ENCODE data around the gene UGT3A1.

GRCh38 chr5:35921930-35922329, 69.3 kb downstream of the UGT3A1 start:
- TF ChIP-seq, protein P1, sequence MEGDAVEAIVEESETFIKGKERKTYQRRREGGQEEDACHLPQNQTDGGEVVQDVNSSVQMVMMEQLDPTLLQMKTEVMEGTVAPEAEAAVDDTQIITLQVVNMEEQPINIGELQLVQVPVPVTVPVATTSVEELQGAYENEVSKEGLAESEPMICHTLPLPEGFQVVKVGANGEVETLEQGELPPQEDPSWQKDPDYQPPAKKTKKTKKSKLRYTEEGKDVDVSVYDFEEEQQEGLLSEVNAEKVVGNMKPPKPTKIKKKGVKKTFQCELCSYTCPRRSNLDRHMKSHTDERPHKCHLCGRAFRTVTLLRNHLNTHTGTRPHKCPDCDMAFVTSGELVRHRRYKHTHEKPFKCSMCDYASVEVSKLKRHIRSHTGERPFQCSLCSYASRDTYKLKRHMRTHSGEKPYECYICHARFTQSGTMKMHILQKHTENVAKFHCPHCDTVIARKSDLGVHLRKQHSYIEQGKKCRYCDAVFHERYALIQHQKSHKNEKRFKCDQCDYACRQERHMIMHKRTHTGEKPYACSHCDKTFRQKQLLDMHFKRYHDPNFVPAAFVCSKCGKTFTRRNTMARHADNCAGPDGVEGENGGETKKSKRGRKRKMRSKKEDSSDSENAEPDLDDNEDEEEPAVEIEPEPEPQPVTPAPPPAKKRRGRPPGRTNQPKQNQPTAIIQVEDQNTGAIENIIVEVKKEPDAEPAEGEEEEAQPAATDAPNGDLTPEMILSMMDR (IDR thresholded peaks at IDR 0.05 in 2 of 3, conservative IDR thresholded peaks at IDR 0.05 in 1 of 3; ENCODE audit: borderline replicate concordance in 1 of 3, insufficient read depth in 1 of 3, low read depth in 2 of 3, low read length in 2 of 3) = no peak
- TF ChIP-seq, protein P2, sequence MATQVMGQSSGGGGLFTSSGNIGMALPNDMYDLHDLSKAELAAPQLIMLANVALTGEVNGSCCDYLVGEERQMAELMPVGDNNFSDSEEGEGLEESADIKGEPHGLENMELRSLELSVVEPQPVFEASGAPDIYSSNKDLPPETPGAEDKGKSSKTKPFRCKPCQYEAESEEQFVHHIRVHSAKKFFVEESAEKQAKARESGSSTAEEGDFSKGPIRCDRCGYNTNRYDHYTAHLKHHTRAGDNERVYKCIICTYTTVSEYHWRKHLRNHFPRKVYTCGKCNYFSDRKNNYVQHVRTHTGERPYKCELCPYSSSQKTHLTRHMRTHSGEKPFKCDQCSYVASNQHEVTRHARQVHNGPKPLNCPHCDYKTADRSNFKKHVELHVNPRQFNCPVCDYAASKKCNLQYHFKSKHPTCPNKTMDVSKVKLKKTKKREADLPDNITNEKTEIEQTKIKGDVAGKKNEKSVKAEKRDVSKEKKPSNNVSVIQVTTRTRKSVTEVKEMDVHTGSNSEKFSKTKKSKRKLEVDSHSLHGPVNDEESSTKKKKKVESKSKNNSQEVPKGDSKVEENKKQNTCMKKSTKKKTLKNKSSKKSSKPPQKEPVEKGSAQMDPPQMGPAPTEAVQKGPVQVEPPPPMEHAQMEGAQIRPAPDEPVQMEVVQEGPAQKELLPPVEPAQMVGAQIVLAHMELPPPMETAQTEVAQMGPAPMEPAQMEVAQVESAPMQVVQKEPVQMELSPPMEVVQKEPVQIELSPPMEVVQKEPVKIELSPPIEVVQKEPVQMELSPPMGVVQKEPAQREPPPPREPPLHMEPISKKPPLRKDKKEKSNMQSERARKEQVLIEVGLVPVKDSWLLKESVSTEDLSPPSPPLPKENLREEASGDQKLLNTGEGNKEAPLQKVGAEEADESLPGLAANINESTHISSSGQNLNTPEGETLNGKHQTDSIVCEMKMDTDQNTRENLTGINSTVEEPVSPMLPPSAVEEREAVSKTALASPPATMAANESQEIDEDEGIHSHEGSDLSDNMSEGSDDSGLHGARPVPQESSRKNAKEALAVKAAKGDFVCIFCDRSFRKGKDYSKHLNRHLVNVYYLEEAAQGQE (IDR thresholded peaks at IDR 0.05; ENCODE audit: low read depth) = no peak
- TF ChIP-seq SP1 (IDR thresholded peaks at IDR 0.05; ENCODE audit: low read depth) (no peak), RAD21 (IDR thresholded peaks at IDR 0.05; ENCODE audit: low read depth) (no peak), EZH2phosphoT487 (IDR thresholded peaks at IDR 0.05; ENCODE audit: borderline replicate concordance) (no peak)
